ENCODE data around the gene PRDM8. TPM values are rescaled to one million over a fixed set of nuclear protein-coding genes. Genes with fewer than 3 reads are reported as not detected.

Gene PRDM8
- total RNA-seq, 1 experiment from 2014 or later: not detected

- Mint-ChIP-seq H3K4me3 (no peak overlapping the region), H3K27me3 (ENCODE audit: low read depth) (no peaks in the 10 kb centered on the region), H3K4me1 (no peaks in the 10 kb centered on the region), H3K9me3 (no peaks in the 10 kb centered on the region), H3K36me3 (no peaks in the 10 kb centered on the region), H3K27ac (no peak overlapping the region)
- TF ChIP-seq SOX15 (CRISPR knock-in tag; IDR thresholded peaks at IDR 0.05): no peak
- no peak for TF ChIP-seq NFATC4 (CRISPR knock-in tag; IDR thresholded peaks at IDR 0.05)
- TF ChIP-seq ZNF263 (CRISPR knock-in tag; IDR thresholded peaks at IDR 0.05; ENCODE audit: low read depth): no peak
- TF ChIP-seq TCF7 (CRISPR knock-in tag; IDR thresholded peaks at IDR 0.05; ENCODE audit: low read depth): no peak
- no peak for TF ChIP-seq CREB1 (CRISPR knock-in tag; IDR thresholded peaks at IDR 0.05)
- no peak for TF ChIP-seq OVOL2 (CRISPR knock-in tag; IDR thresholded peaks at IDR 0.05; ENCODE audit: borderline replicate concordance)
- no peak for TF ChIP-seq ATF1 (CRISPR knock-in tag; IDR thresholded peaks at IDR 0.05)
- no peak for TF ChIP-seq ZSCAN18 (CRISPR knock-in tag; IDR thresholded peaks at IDR 0.05)
- no peak for TF ChIP-seq EMX1 (CRISPR knock-in tag; IDR thresholded peaks at IDR 0.05)
- no peak for DNase-seq (ENCODE audit: low spot score)
- CTCF ChIA-PET: no interaction called here
- ATAC-seq: no peak
- POLR2A ChIA-PET: no interaction called here
These were observed 45.3 kb upstream of the PRDM8 start for GRCh38 chr4:80151981-80152380.

GRCh38 chr4:80153874-80154544 is 43.3 kb upstream of the PRDM8 start:
- TF ChIP-seq NR1H2 (CRISPR knock-in tag; IDR thresholded peaks at IDR 0.05): no peak
- Mint-ChIP-seq H3K36me3 (no peaks in the 10 kb centered on the region), H3K27ac (no peak overlapping the region), H3K27me3 (ENCODE audit: low read depth) (no peaks in the 10 kb centered on the region), H3K9me3 (peaks cover 4% of the 10 kb centered on the region; the same call in 1 of the 2 replicates), H3K4me3 (no peak overlapping the region), H3K4me1 (no peaks in the 10 kb centered on the region)
- DNase-seq (ENCODE audit: low spot score) (no peak), ATAC-seq (no peak)
- ChIA-PET POLR2A (interaction anchor here (0.6 kb wide), 1 partner anchor 434 kb away, joined by 6 read pairs; no protein-coding TSS in a partner anchor), CTCF (interaction anchor here (0.6 kb wide), 1 partner anchor 1169 kb away, joined by 3 read pairs; no protein-coding TSS in a partner anchor)

- ChIA-PET CTCF (no interaction called here), POLR2A (no interaction called here)
- ATAC-seq: no peak
- Mint-ChIP-seq H3K4me1 (no peaks in the 10 kb centered on the region), H3K27ac (no peak overlapping the region), H3K27me3 (ENCODE audit: low read depth) (no peaks in the 10 kb centered on the region), H3K36me3 (no peaks in the 10 kb centered on the region), H3K9me3 (peaks cover 4% of the 10 kb centered on the region; the same call in 1 of the 2 replicates), H3K4me3 (no peak overlapping the region)
- no peak for DNase-seq (ENCODE audit: low spot score)
- TF ChIP-seq ZNF396 (CRISPR knock-in tag; IDR thresholded peaks at IDR 0.05; ENCODE audit: borderline replicate concordance) (no peak), ARID4B (CRISPR knock-in tag; IDR thresholded peaks at IDR 0.05; ENCODE audit: borderline replicate concordance) (no peak), SMAD4 (CRISPR knock-in tag; IDR thresholded peaks at IDR 0.05) (no peak), FOXP4 (CRISPR knock-in tag; IDR thresholded peaks at IDR 0.05) (no peak), PREB (CRISPR knock-in tag; IDR thresholded peaks at IDR 0.05; ENCODE audit: borderline replicate concordance) (no peak), E2F1 (CRISPR knock-in tag; IDR thresholded peaks at IDR 0.05) (no peak)
These were observed 42.8 kb upstream of the PRDM8 start for GRCh38 chr4:80154545-80154933.
